IMR-90 (cell line): ENCODE results near the gene TENM4. TPM values are rescaled to one million over a fixed set of nuclear protein-coding genes. Genes with fewer than 3 reads are reported as not detected.

Experiments used
- ATAC-seq: fragments of 200-7000 bp; cut with Tn5 transposase; 2 replicates; pipeline ENCODE4 v1.9.1; 2020; ENCODE audit warnings: low read depth, mild to moderate bottlenecking, moderate library complexity
- BruUV-seq: library from RNA; stranded (reverse); fragments of 400-500 nt; replicated peaks from 2 replicates; lab custom pipeline; 2021; lab: Mats Ljungman, UMichigan
- CTCF ChIA-PET: fragments of 300-600 bp; formaldehyde crosslinking; extraction: SDS; loops from one replicate; lab custom pipeline; 2021; ENCODE audit warnings: antibody characterized with exemption; lab: Yijun Ruan, JAX
- POLR2A ChIA-PET: fragments of 300-600 bp; sonication (Branson Sonifier 250); formaldehyde crosslinking; loops from one replicate; lab custom pipeline; 2022; ENCODE audit warnings: antibody characterized with exemption; ENCODE audit not compliant: unreplicated experiment; lab: Charles Lee
- DNase-seq: peaks from one replicate; pipeline ENCODE4 v3.0.0; 2013
- H2AFZ ChIP-seq: replicated peaks from 2 replicates; pipeline ENCODE3; 2013; ENCODE audit warnings: low read length, mild to moderate bottlenecking; ENCODE audit not compliant: poor library complexity
- H2AK5ac ChIP-seq: 2 replicates; pipeline ENCODE4 v1.6.1; 2013; ENCODE audit warnings: low read depth, low read length, inconsistent platforms
- H2AK9ac ChIP-seq: replicated peaks from 2 replicates; pipeline ENCODE3; 2013; ENCODE audit warnings: mild to moderate bottlenecking, low read depth, low read length, moderate library complexity; ENCODE audit not compliant: poor library complexity
- H2BK120ac ChIP-seq: 2 replicates; pipeline ENCODE4 v1.6.1; 2013; ENCODE audit warnings: low read depth, low read length, inconsistent platforms
- H2BK15ac ChIP-seq: 3 replicates; pipeline ENCODE4 v1.6.1; 2013; ENCODE audit warnings: low read depth, low read length, inconsistent platforms
- H2BK20ac ChIP-seq: 2 replicates; pipeline ENCODE4 v1.6.1; 2013; ENCODE audit warnings: low read depth, mild to moderate bottlenecking, inconsistent platforms, low read length, moderate library complexity
- H2BK5ac ChIP-seq: 2 replicates; pipeline ENCODE4 v1.6.1; 2013; ENCODE audit warnings: mild to moderate bottlenecking, low read depth, low read length, inconsistent platforms; ENCODE audit not compliant: poor library complexity, severe bottlenecking
- H3K14ac ChIP-seq: replicated peaks from 2 replicates; pipeline ENCODE4 v1.6.1; 2013; ENCODE audit warnings: low read depth, low read length, inconsistent platforms
- H3K18ac ChIP-seq: 2 replicates; pipeline ENCODE4 v1.6.1; 2013; ENCODE audit warnings: low read depth, low read length, control low read depth
- H3K23ac ChIP-seq: 2 replicates; pipeline ENCODE4 v1.6.1; 2013; ENCODE audit warnings: low read depth, low read length, inconsistent platforms
- H3K27ac ChIP-seq: 2 replicates; pipeline ENCODE4 v1.5.1; 2013; ENCODE audit warnings: mild to moderate bottlenecking, control low read depth, low read length; ENCODE audit not compliant: insufficient read depth
- H3K27me3 ChIP-seq: 2 replicates; pipeline ENCODE4 v1.6.1; 2013; ENCODE audit warnings: low read length; ENCODE audit not compliant: control insufficient read depth, insufficient read depth
- H3K36me3 ChIP-seq: 2 replicates; pipeline ENCODE4 v1.6.1; 2013; ENCODE audit warnings: low read length, mixed read lengths; ENCODE audit not compliant: control insufficient read depth, insufficient read depth
- H3K4ac ChIP-seq: 2 replicates; pipeline ENCODE4 v1.6.1; 2013; ENCODE audit warnings: low read depth, low read length, inconsistent platforms
- H3K4me1 ChIP-seq: 2 replicates; pipeline ENCODE4 v1.6.1; 2013; ENCODE audit warnings: low read length, mixed read lengths; ENCODE audit not compliant: control insufficient read depth, insufficient read depth
- H3K4me2 ChIP-seq: 2 replicates; pipeline ENCODE4 v1.6.1; 2013; ENCODE audit warnings: low read depth, mild to moderate bottlenecking, control low read depth, low read length, moderate library complexity
- H3K4me3 ChIP-seq: 2 replicates; pipeline ENCODE4 v1.5.1; 2013; ENCODE audit warnings: low read depth, mild to moderate bottlenecking, control low read depth, low read length, moderate library complexity; ENCODE audit not compliant: insufficient read depth
- H3K56ac ChIP-seq: 2 replicates; pipeline ENCODE4 v1.6.1; 2013; ENCODE audit warnings: low read length, inconsistent platforms; ENCODE audit not compliant: insufficient read depth; ENCODE audit errors: extremely low read depth
- H3K79me1 ChIP-seq, 2 experiments: 2 replicates each; pipeline ENCODE4 v1.6.1; 2013; ENCODE audit warnings: low read length in 2 of 2, inconsistent platforms in 1 of 2, low read depth in 1 of 2
- H3K9ac ChIP-seq: 2 replicates; pipeline ENCODE4 v1.6.1; 2013; ENCODE audit warnings: low read depth, low read length, control low read depth
- H3K9me1 ChIP-seq: 2 replicates; pipeline ENCODE4 v1.6.1; 2013; ENCODE audit warnings: low read length, inconsistent platforms; ENCODE audit not compliant: insufficient read depth
- H3K9me3 ChIP-seq: 2 replicates; pipeline ENCODE4 v1.6.1; 2013; ENCODE audit warnings: low read length; ENCODE audit not compliant: control insufficient read depth, insufficient read depth
- H4K20me1 ChIP-seq: 2 replicates; pipeline ENCODE4 v1.6.1; 2013; ENCODE audit warnings: low read length, inconsistent platforms; ENCODE audit not compliant: insufficient read depth
- H4K5ac ChIP-seq: 2 replicates; pipeline ENCODE4 v1.6.1; 2013; ENCODE audit warnings: mild to moderate bottlenecking, low read depth, low read length, control low read depth
- H4K8ac ChIP-seq, 2 experiments: 2 replicates each; pipeline ENCODE4 v1.6.1; 2013; ENCODE audit warnings: low read depth in 2 of 2, low read length in 2 of 2, control low read depth in 1 of 2, inconsistent platforms in 1 of 2
- H4K91ac ChIP-seq: 2 replicates; pipeline ENCODE4 v1.6.1; 2013; ENCODE audit warnings: low read depth, low read length, inconsistent platforms; ENCODE audit not compliant: insufficient read depth
- CHD1 ChIP-seq: IDR thresholded peaks from 2 replicates; pipeline ENCODE4 v1.6.1; 2012; ENCODE audit warnings: low read depth, low read length, improper control_type of control experiment
- MXI1 ChIP-seq: IDR thresholded peaks from 2 replicates; pipeline ENCODE4 v1.6.1; 2012; ENCODE audit warnings: low read depth, mild to moderate bottlenecking, low read length, moderate library complexity, borderline replicate concordance
- NFE2L2 ChIP-seq: fragments of 150-350 bp; IDR thresholded peaks from 2 replicates; pipeline ENCODE4 v1.6.1; 2016; ENCODE audit warnings: low read depth, mild to moderate bottlenecking, low read length
- RCOR1 ChIP-seq: IDR thresholded peaks from 2 replicates; pipeline ENCODE4 v1.6.1; 2012; ENCODE audit warnings: mild to moderate bottlenecking, low read length, improper control_type of control experiment; ENCODE audit not compliant: insufficient replicate concordance
- RFX5 ChIP-seq: IDR thresholded peaks from 2 replicates; pipeline ENCODE4 v1.8.0; 2012; ENCODE audit warnings: low read depth, mild to moderate bottlenecking, low read length, moderate library complexity
- SMC3 ChIP-seq: fragments of 150-350 bp; IDR thresholded peaks from 2 replicates; pipeline ENCODE4 v1.6.1; 2016; ENCODE audit warnings: low read depth, mild to moderate bottlenecking, antibody characterized with exemption, low read length, moderate library complexity
- WGBS, 2 experiments: methylation state at CpG; one replicate each; pipeline versions ENCODE4 v1.1.5 to v1.1.7; 2013; ENCODE audit warnings: missing lambda C conversion rate in 2 of 2; ENCODE audit not compliant: insufficient read length in 1 of 2; ENCODE audit errors: extremely low coverage in 2 of 2; 5-methylcytosine and 5-hydroxymethylcytosine counted together
- dilution Hi-C: fragments of 300-500 bp; cut with HindIII; formaldehyde crosslinking; loops from one replicate; pipeline ENCODE4 v1.14.3; 2018; ENCODE audit warnings: low sequenced_read_pairs; ENCODE audit not compliant: unreplicated experiment
- in situ Hi-C: fragments of 300-500 bp; cut with MboI; formaldehyde crosslinking; loops from 3 replicates; pipeline ENCODE4 v1.14.3; 2019; ENCODE audit warnings: low sequenced_read_pairs, inconsistent platforms, mixed read lengths
- intact Hi-C: fragments of 100-400 bp; cut with micrococcal nuclease; formaldehyde crosslinking; loops from 2 replicates; pipeline ENCODE4 v1.10.0; 2022
- polyA plus RNA-seq, 3 experiments: library from polyadenylated mRNA; depleted of rRNA; stranded (reverse); fragments of >200 nt; gene quantifications; 2 replicates each; pipeline ENCODE4 v1.2.3, GENCODE V29; 2012; ENCODE audit warnings: low replicate concordance in 1 of 3
- total RNA-seq: library from RNA; depleted of rRNA; stranded (reverse); fragments of >200 nt; gene quantifications from 2 replicates; pipeline ENCODE4 v1.2.3, GENCODE V29; 2012
- TF ChIP-seq, protein P1 (sequence below): conservative IDR thresholded peaks from 2 replicates; pipeline ENCODE4 v1.5.1; 2012; ENCODE audit warnings: mild to moderate bottlenecking, low read depth, low read length, improper control_type of control experiment

Gene TENM4
- total and polyA plus RNA-seq, 2 of the 4 experiments (the other 2 are of a cell fraction), result 7.4 to 9.0 TPM

DNA sequence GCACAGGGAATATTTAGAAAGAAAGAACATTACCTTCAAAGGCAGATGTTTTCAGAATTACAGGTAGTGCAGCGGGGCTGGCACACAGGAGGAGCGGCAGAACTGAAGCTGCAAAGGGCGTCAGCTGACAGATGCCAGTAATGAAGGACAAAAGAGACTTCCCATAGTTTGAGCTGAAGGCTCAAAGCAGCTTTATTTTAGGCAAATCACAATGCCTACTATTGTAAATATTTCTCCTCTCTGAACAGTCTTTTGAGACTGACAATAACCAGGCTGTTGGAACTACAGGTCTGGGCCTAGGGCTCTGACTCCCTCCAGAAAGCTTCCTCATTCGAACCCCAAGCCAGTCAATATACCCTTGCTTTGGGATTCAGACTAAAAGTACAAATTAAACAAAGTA, 609.3 kb downstream of the TENM4 start:
- Histone ChIP-seq H4K20me1 (no peaks in the 10 kb centered on the region), H3K27ac (no peak overlapping the region), H2BK20ac (no peak overlapping the region), H3K9me3 (no peaks in the 10 kb centered on the region), H2AK5ac (no peak overlapping the region), H3K18ac (no peak overlapping the region), H3K9me1 (no peaks in the 10 kb centered on the region; the same call in 1 of the 2 replicates), H3K23ac (no peak overlapping the region), H3K27me3 (no peaks in the 10 kb centered on the region; the same call in 1 of the 2 replicates), H2BK5ac (no peak overlapping the region), H3K36me3 (peaks cover 2% of the 10 kb centered on the region; the same call in 1 of the 2 replicates), H3K56ac (no peak overlapping the region), H3K9ac (no peak overlapping the region), H3K4me3 (no peak overlapping the region), H2BK120ac (no peak overlapping the region), H4K5ac (no peak overlapping the region; the same call in 1 of the 2 replicates), H3K4ac (no peak overlapping the region), H3K14ac (no peak overlapping the region), H2BK15ac (no peak overlapping the region), H2AFZ (no peak overlapping the region), H3K4me2 (no peak overlapping the region), H4K8ac (no peak overlapping the region), H4K91ac (no peak overlapping the region), H3K4me1 (no peaks in the 10 kb centered on the region; the same call in 1 of the 2 replicates), H2AK9ac (no peak overlapping the region), H3K79me1 (no peaks in the 10 kb centered on the region)
- dilution Hi-C loops (no loop called here), in situ Hi-C loops (no loop called here), intact Hi-C loops (no loop called here)
- DNase-seq, result no peak
- no TSS peak for BruUV-seq
- no peak for ATAC-seq
- TF ChIP-seq RFX5 (no peak), RCOR1 (no peak), CHD1 (no peak), NFE2L2 (no peak), SMC3 (no peak), MXI1 (no peak)
- TF ChIP-seq, protein P1, sequence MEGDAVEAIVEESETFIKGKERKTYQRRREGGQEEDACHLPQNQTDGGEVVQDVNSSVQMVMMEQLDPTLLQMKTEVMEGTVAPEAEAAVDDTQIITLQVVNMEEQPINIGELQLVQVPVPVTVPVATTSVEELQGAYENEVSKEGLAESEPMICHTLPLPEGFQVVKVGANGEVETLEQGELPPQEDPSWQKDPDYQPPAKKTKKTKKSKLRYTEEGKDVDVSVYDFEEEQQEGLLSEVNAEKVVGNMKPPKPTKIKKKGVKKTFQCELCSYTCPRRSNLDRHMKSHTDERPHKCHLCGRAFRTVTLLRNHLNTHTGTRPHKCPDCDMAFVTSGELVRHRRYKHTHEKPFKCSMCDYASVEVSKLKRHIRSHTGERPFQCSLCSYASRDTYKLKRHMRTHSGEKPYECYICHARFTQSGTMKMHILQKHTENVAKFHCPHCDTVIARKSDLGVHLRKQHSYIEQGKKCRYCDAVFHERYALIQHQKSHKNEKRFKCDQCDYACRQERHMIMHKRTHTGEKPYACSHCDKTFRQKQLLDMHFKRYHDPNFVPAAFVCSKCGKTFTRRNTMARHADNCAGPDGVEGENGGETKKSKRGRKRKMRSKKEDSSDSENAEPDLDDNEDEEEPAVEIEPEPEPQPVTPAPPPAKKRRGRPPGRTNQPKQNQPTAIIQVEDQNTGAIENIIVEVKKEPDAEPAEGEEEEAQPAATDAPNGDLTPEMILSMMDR, result no peak
- ChIA-PET CTCF (no interaction called here), POLR2A (no interaction called here)
- WGBS, 2 experiments, result no CpG with 5 or more reads among the region's 4 CpGs
